Sigmoid colon (tissue), 7 donors: ENCODE data around the gene BNIPL. TPM values are rescaled to one million over a fixed set of nuclear protein-coding genes. Genes with fewer than 3 reads are reported as not detected.

Experiments
- DNase-seq: peaks from one replicate; pipeline ENCODE4 v3.0.0-alpha.2; 2019
- H3K27ac ChIP-seq, 4 donors: fragments of 200-600 bp; sonication (generic); one replicate each; pipeline ENCODE4 v1.5.1; 2016 to 2019; ENCODE audit warnings: mild to moderate bottlenecking in 1 of 4
- H3K27me3 ChIP-seq, 3 donors: fragments of 200-600 bp; sonication (generic); one replicate each; pipeline ENCODE4 v1.5.1; 2019; ENCODE audit warnings: mild to moderate bottlenecking in 1 of 3
- H3K36me3 ChIP-seq, 4 donors: fragments of 200-600 bp; sonication (generic); one replicate each; pipeline ENCODE4 v1.5.1; 2016 to 2019
- H3K4me1 ChIP-seq, 4 donors: fragments of 200-600 bp; sonication (generic); one replicate each; pipeline ENCODE4 v1.5.1; 2017 to 2019
- H3K4me3 ChIP-seq, 4 donors: fragments of 200-600 bp; sonication (generic); one replicate each; pipeline ENCODE4 v1.5.1; 2017 to 2019; ENCODE audit warnings: mild to moderate bottlenecking in 2 of 4, moderate library complexity in 1 of 4
- H3K9me3 ChIP-seq, 4 donors: fragments of 200-600 bp in 3 of 4; sonication (generic) in 3 of 4; one replicate each; pipeline versions ENCODE4 v1.5.1 to v1.6.1; 2013 to 2019
- CTCF ChIP-seq, 4 experiments: fragments of 450-650 bp in 3 of 4; fragments of 200-600 bp in 1 of 4; IDR thresholded peaks; one replicate each; pipeline ENCODE4 v1.5.1; 2016 to 2019; ENCODE audit warnings: antibody characterized with exemption in 4 of 4, mild to moderate bottlenecking in 3 of 4, moderate library complexity in 2 of 4
- EP300 ChIP-seq, 4 donors: sonication (generic); formaldehyde crosslinking; IDR thresholded peaks; one replicate each; pipeline ENCODE4 v1.6.1; 2017; ENCODE audit warnings: antibody characterized with exemption in 4 of 4
- POLR2A ChIP-seq, 2 donors: fragments of 450-650 bp; IDR thresholded peaks; one replicate each; pipeline ENCODE4 v1.6.1; 2016; ENCODE audit warnings: antibody characterized with exemption in 2 of 2, mild to moderate bottlenecking in 2 of 2, moderate library complexity in 2 of 2
- POLR2AphosphoS5 ChIP-seq, 4 donors: sonication (generic); formaldehyde crosslinking; IDR thresholded peaks; one replicate each; pipeline ENCODE4 v1.6.1; 2017; ENCODE audit warnings: antibody characterized with exemption in 4 of 4
- WGBS, 2 donors: extraction: QIAGEN DNeasy Blood & Tissue Kit; methylation state at CpG; one replicate each; pipeline ENCODE4 v1.1.7; 2013; 5-methylcytosine and 5-hydroxymethylcytosine counted together
- intact Hi-C: fragments of 100-400 bp; cut with DNase I; formaldehyde crosslinking; loops from one replicate; pipeline ENCODE4 v1.15.1; 2023
- polyA plus RNA-seq, 3 donors: library from polyadenylated mRNA; stranded (reverse); fragments of 200-250 nt; gene quantifications; one replicate each; pipeline ENCODE4 v1.2.3, GENCODE V29; 2013
- total RNA-seq, 4 donors: library from RNA; depleted of rRNA; stranded (reverse); fragments of >200 nt; gene quantifications; one replicate each; pipeline ENCODE4 v1.1.0, GENCODE V29; 2016
- donor health status: healthy with polysubstance abuse.
- donor health status: Bipolar disorder and iron deficiency.
- donor health status: healthy.

BNIPL gene
- total and polyA plus RNA-seq, 7 donors = 0.28 to 0.47 (median 0.36) TPM; not detected in 4

GRCh38 chr1:151049458-151049857 is 13.1 kb downstream of the BNIPL start:
- Histone ChIP-seq H3K4me3 (no peak overlapping the region), H3K9me3 (no peaks in the 10 kb centered on the region), H3K36me3 (peaks cover 22 to 40% (median 30%) of the 10 kb centered on the region in 4 donors), H3K4me1 (peaks cover 0 to 29% (median 18%) of the 10 kb centered on the region in 4 donors), H3K27ac (peak overlapping the region in 1 of 4 donors; percentile 21), H3K27me3 (no peaks in the 10 kb centered on the region)
- no peak for DNase-seq
- 93 to 94% methylated on average over 5 of the region's 5 CpGs for WGBS, 2 donors
- intact Hi-C loops = loop anchor here (5.0 kb wide), 1 partner anchor 72 kb away; no protein-coding TSS in a partner anchor
- peak in 2 of 4 donors; percentile 18 to 23 for TF ChIP-seq POLR2AphosphoS5 (IDR thresholded peaks at IDR 0.05)
- TF ChIP-seq EP300 (IDR thresholded peaks at IDR 0.05) = no peak
- TF ChIP-seq CTCF (IDR thresholded peaks at IDR 0.05) = no peak

- no peak for TF ChIP-seq POLR2A (IDR thresholded peaks at IDR 0.05)
- Histone ChIP-seq H3K4me1 (peaks cover 0 to 29% (median 19%) of the 10 kb centered on the region in 4 donors), H3K9me3 (no peaks in the 10 kb centered on the region), H3K36me3 (peaks cover 28 to 47% (median 37%) of the 10 kb centered on the region in 4 donors), H3K4me3 (no peak overlapping the region), H3K27me3 (no peaks in the 10 kb centered on the region), H3K27ac (peak overlapping the region in 1 of 4 donors; percentile 21)
- 90 to 94% methylated on average over 2 of the region's 2 CpGs for WGBS, 2 donors
- no peak for DNase-seq
- intact Hi-C loops = no loop called here
These were observed 13.8 kb downstream of the BNIPL start for GRCh38 chr1:151050051-151050688.

- TF ChIP-seq POLR2AphosphoS5 (IDR thresholded peaks at IDR 0.05) (no peak), CTCF (IDR thresholded peaks at IDR 0.05) (no peak), EP300 (IDR thresholded peaks at IDR 0.05) (no peak), POLR2A (IDR thresholded peaks at IDR 0.05) (no peak)
These were observed 15.1 kb downstream of the BNIPL start for GRCh38 chr1:151051356-151052009.

GRCh38 chr1:151054971-151055547 is 18.7 kb downstream of the BNIPL start:
- WGBS, 2 donors = 93 to 94% methylated on average over 4 of the region's 4 CpGs
- intact Hi-C loops = no loop called here
- Histone ChIP-seq H3K4me1 (peaks cover 0 to 37% (median 35%) of the 10 kb centered on the region in 4 donors), H3K36me3 (peaks cover 35 to 57% (median 43%) of the 10 kb centered on the region in 4 donors), H3K27me3 (no peaks in the 10 kb centered on the region), H3K4me3 (no peak overlapping the region), H3K27ac (peak overlapping the region; percentile 39 to 97 (median 92)), H3K9me3 (no peaks in the 10 kb centered on the region)
- no peak for DNase-seq
- TF ChIP-seq POLR2AphosphoS5 (IDR thresholded peaks at IDR 0.05) (no peak), CTCF (IDR thresholded peaks at IDR 0.05) (no peak), EP300 (IDR thresholded peaks at IDR 0.05) (no peak), POLR2A (IDR thresholded peaks at IDR 0.05) (no peak)

More at GRCh38 chr1:151051356-151052009, 15.1 kb downstream of the BNIPL start:
- H3K4me3 ChIP-seq = no peak overlapping the region
- peaks cover 35 to 57% (median 43%) of the 10 kb centered on the region in 4 donors for H3K36me3 ChIP-seq
- no peaks in the 10 kb centered on the region for H3K9me3 ChIP-seq
- 54 to 70% methylated on average over 2 of the region's 2 CpGs for WGBS, 2 donors
- no peak for DNase-seq
- H3K27me3 ChIP-seq = no peaks in the 10 kb centered on the region
- H3K4me1 ChIP-seq = peaks cover 0 to 42% (median 30%) of the 10 kb centered on the region in 4 donors
- peak overlapping the region in 1 of 4 donors; percentile 2 for H3K27ac ChIP-seq
- intact Hi-C loops = no loop called here

- 37 to 46% methylated on average over 2 of the region's 2 CpGs for WGBS, 2 donors
- H3K27ac ChIP-seq = peak overlapping the region; percentile 39 to 97 (median 92)
- no peaks in the 10 kb centered on the region for H3K9me3 ChIP-seq
- no peak for TF ChIP-seq EP300 (IDR thresholded peaks at IDR 0.05)
- no peak for TF ChIP-seq POLR2A (IDR thresholded peaks at IDR 0.05)
- TF ChIP-seq CTCF (IDR thresholded peaks at IDR 0.05) = no peak
- no peak for TF ChIP-seq POLR2AphosphoS5 (IDR thresholded peaks at IDR 0.05)
- peaks cover 0 to 38% (median 36%) of the 10 kb centered on the region in 4 donors for H3K4me1 ChIP-seq
- DNase-seq = no peak
- H3K4me3 ChIP-seq = no peak overlapping the region
- intact Hi-C loops = no loop called here
- H3K36me3 ChIP-seq = peaks cover 35 to 53% (median 43%) of the 10 kb centered on the region in 4 donors
- no peaks in the 10 kb centered on the region for H3K27me3 ChIP-seq
These were observed 19.2 kb downstream of the BNIPL start for GRCh38 chr1:151055581-151055980.
